Bronchial epithelial cell (primary cell): ENCODE data around the gene SLC29A2. TPM values are rescaled to one million over a fixed set of nuclear protein-coding genes. Genes with fewer than 3 reads are reported as not detected.

Experiments used
- DNase-seq: peaks from one replicate; pipeline ENCODE4 v3.0.0-alpha.2; 2010; ENCODE audit warnings: low read depth
- FAIRE-seq: peaks from 2 replicates; lab custom pipeline; 2011; peaks lifted over from hg19 to GRCh38; lab: Jason Lieb, UNC
- H3K27me3 ChIP-seq: 2 replicates; pipeline ENCODE4 v1.5.1; 2011; ENCODE audit warnings: low read length; ENCODE audit not compliant: control insufficient read depth, insufficient read depth
- H3K36me3 ChIP-seq: 2 replicates; pipeline ENCODE4 v1.5.1; 2011; ENCODE audit warnings: low read length; ENCODE audit not compliant: control insufficient read depth, insufficient read depth
- H3K4me3 ChIP-seq: 2 replicates; pipeline ENCODE4 v1.5.1; 2011; ENCODE audit warnings: mild to moderate bottlenecking, low read depth, low read length, control low read depth
- total RNA-seq: library from RNA; depleted of rRNA; stranded (reverse); fragments of >200 nt; gene quantifications from 2 replicates; pipeline ENCODE4 v1.2.1, GENCODE V29; 2014
- TF ChIP-seq, protein P1 (sequence below): IDR thresholded peaks from 2 replicates; pipeline ENCODE4 v1.5.1; 2011; ENCODE audit warnings: mild to moderate bottlenecking, moderate library complexity, low read length, control low read depth, inconsistent platforms; ENCODE audit not compliant: insufficient read depth, severe bottlenecking

SLC29A2 gene, protein sequence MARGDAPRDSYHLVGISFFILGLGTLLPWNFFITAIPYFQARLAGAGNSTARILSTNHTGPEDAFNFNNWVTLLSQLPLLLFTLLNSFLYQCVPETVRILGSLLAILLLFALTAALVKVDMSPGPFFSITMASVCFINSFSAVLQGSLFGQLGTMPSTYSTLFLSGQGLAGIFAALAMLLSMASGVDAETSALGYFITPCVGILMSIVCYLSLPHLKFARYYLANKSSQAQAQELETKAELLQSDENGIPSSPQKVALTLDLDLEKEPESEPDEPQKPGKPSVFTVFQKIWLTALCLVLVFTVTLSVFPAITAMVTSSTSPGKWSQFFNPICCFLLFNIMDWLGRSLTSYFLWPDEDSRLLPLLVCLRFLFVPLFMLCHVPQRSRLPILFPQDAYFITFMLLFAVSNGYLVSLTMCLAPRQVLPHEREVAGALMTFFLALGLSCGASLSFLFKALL
- 1.9 and 2.1 TPM in 2 replicates for total RNA-seq

DNA sequence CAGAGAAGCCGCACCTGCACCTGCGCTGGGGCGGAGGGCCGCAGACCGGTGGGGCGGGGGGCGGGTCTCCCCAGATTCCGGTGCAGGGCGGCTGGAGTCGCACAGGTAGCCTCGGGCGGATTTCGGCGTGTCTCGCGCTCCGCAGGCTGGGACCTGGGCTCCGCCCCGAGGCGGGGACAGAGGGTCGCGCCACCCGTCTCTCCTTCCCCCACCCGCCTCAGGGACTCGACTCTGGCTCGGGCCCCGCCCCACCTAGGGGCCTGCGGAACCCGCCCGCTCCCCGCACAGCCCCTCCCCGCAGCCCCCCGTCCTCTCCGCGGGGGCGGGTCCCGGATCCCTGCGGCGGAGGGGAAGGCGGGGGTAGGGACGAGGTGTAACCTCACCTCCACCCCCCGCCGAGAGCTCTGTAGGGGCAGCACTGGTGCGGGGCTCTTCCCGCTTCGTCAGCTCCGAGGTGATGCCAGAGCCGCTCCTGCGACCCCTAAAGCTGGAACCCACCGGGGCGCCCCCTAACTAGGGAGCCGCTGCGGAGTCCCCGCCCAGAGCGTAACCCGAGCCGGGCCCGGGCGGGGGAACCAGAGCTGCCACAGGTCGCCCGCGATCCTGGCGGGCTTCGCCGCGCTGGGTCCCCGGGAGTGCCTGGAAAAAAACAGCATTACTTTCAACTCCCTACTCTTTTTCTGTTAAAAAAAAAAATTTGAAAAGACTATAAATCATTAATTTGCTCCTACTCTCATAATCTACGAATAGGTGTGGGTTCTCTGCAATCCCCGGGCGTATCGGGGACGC lies at the start of gene SLC29A2:
Gene SLC29A2, minus strand, starts transcription at position 134 of the 789 bp plus-strand sequence. CDS start 169 bp downstream, outside the sequence.
- no peaks in the 10 kb centered on the region for H3K27me3 ChIP-seq
- TF ChIP-seq, protein P1, sequence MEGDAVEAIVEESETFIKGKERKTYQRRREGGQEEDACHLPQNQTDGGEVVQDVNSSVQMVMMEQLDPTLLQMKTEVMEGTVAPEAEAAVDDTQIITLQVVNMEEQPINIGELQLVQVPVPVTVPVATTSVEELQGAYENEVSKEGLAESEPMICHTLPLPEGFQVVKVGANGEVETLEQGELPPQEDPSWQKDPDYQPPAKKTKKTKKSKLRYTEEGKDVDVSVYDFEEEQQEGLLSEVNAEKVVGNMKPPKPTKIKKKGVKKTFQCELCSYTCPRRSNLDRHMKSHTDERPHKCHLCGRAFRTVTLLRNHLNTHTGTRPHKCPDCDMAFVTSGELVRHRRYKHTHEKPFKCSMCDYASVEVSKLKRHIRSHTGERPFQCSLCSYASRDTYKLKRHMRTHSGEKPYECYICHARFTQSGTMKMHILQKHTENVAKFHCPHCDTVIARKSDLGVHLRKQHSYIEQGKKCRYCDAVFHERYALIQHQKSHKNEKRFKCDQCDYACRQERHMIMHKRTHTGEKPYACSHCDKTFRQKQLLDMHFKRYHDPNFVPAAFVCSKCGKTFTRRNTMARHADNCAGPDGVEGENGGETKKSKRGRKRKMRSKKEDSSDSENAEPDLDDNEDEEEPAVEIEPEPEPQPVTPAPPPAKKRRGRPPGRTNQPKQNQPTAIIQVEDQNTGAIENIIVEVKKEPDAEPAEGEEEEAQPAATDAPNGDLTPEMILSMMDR: no peak
- H3K36me3 ChIP-seq: peaks cover 2% of the 10 kb centered on the region
- FAIRE-seq (no peak), DNase-seq (peak; percentile 49)
- peak within 1 kb of the TSS; percentile 76 for H3K4me3 ChIP-seq

DNA sequence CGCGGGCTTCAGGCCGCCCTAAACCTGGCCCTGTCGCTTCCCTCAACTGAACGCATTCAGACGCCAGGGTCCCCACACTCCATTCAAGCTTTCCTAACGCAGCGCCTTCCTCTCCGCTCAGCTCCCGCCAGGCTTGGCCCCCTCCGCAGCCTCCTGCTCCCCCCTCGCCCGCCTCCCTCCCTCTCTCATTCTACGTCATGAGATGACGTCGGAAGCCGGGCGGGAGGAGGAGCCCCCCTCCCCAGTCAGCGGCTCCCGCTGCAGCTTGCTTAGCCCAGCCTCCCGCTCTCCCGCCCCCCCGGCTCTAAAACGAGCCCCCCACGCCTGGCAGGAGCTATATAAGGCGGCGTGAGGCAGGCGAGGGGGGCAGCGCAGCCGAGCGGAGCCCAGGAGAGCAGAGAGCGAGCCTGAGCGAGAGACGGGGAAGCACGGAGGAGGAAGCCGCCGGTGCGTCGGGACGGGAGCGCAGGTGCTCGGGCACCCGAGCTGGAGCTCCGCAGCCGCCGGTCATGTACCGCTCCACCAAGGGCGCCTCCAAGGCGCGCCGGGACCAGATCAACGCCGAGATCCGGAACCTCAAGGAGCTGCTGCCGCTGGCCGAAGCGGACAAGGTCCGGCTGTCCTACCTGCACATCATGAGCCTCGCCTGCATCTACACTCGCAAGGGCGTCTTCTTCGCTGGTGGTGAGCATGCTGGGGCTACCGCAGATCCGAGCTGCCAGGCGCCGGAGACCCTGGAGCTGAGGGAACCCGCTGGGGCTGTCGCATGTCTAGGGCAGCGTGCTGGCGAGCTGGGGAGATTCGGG lies 49.3 kb upstream of the SLC29A2 start, which contains the start of gene NPAS4:
Gene NPAS4, plus strand, starts transcription at position 365 of the 806 bp plus-strand sequence. Its CDS starts 145 bp downstream, at position 510.
- FAIRE-seq (no peak), DNase-seq (no peak)
- Histone ChIP-seq H3K36me3 (no peaks in the 10 kb centered on the region), H3K27me3 (peaks cover 16% of the 10 kb centered on the region), H3K4me3 (no peak within 1 kb of the TSS)
- TF ChIP-seq, protein P1: no peak

DNA sequence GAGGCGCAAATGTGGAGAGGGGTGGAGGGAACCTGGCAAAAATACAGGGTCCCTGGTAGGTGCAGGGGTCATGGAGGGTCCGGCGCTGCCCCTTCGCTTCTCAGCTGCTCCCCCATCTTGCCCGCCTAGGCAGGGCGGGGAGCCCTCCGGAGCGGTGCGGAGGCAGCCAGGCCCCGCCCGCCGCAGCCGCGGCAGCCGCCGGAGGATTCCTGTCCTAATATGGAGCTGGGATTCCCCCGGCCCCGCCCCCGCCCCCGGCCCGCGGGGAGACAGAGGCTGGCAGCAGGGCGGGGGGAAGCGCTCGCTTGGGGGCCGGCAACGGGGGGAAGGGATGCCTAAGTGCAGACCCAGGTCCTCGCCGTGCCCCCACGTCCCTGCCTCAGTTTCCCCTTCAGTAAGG lies 48.3 kb upstream of the SLC29A2 start:
- H3K27me3 ChIP-seq: peaks cover 16% of the 10 kb centered on the region
- no peak for FAIRE-seq

DNA sequence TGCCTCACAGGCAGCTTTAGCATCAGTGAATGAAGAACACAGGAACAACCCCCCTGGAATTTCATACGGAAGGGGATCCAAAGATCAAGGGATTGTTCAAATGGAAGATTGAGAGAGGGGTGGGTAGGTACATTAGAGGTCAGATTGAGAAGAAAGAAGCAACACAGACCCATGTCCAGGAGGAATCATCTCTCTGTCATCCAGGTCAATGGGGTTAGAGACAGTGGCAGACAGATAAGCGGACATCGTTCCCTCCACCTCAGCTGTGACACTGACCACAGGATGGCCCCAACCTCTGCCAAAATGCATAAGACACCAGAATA lies 47.4 kb upstream of the SLC29A2 start:
- DNase-seq (no peak), FAIRE-seq (no peak)
- Histone ChIP-seq H3K27me3 (peaks cover 18% of the 10 kb centered on the region), H3K4me3 (no peak overlapping the region), H3K36me3 (no peaks in the 10 kb centered on the region)
- TF ChIP-seq, protein P1: no peak

More for the DNA sequence above, 48.3 kb upstream of the SLC29A2 start:
- DNase-seq: no peak
- no peaks in the 10 kb centered on the region for H3K36me3 ChIP-seq
- TF ChIP-seq, protein P1: no peak
- no peak overlapping the region for H3K4me3 ChIP-seq

DNA sequence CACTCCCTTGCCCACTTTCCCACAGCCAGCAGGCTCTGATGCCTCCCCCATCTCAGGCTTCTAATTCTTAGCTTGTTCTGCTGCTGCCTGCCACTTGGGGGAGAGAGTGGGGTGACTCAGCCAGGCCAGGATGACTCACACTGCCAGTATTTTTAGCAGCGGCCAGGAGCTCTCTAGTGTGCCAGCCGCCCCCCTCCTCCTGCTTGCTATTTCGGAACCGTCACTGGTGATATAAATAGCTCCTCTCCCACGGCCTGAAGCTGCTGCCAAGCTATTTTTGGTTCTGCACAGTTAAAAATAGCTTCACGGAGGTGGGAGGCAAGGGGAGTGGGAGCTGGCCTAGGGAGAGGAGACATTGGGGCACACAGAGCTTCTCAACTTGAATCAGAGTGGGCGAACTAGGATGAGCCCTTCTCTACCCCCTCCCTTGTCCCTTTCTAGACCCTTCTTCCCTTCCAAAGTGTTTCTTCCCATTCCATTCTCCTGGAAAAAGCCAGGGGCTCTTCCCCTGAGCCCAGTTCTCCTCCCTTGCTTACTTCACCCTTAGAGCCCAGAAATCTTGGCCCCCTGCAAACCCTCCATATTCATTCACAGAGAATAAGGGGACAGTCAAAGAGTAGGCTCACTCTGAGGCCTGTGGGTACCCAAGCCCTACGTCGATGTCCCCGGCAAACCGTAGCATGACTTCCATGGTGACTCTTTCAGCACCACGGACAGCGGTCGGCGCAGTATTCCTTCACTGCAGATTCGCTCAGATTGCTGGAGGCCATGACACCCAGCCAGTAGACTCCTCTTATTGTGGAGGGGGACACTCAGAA lies 46.8 kb upstream of the SLC29A2 start:
- TF ChIP-seq, protein P1: peak; percentile 66
- no peaks in the 10 kb centered on the region for H3K36me3 ChIP-seq
- DNase-seq (peak; percentile 80), FAIRE-seq (no peak)
- H3K4me3 ChIP-seq: no peak overlapping the region
- H3K27me3 ChIP-seq: peaks cover 18% of the 10 kb centered on the region
